Right lobe of liver (tissue), 6 donors: Measurements from ENCODE around the gene GSDMA. TPM values are rescaled to one million over a fixed set of nuclear protein-coding genes. Genes with fewer than 3 reads are reported as not detected.

Experiments used
- ATAC-seq, 4 donors: fragments of 200-7000 bp; cut with Tn5 transposase; one replicate each; pipeline ENCODE4 v1.9.1; 2020; ENCODE audit warnings: mild to moderate bottlenecking in 4 of 4, moderate library complexity in 4 of 4
- DNase-seq, 3 donors: peaks; one replicate each; pipeline ENCODE4 v3.0.0-alpha.2; 2020
- H3K27ac ChIP-seq, 3 donors: fragments of 200-600 bp; one replicate each; pipeline ENCODE4 v1.8.0; 2022
- H3K27me3 ChIP-seq, 2 donors: fragments of 200-600 bp; one replicate each; pipeline ENCODE4 v1.8.0; 2022
- H3K36me3 ChIP-seq, 4 donors: fragments of 200-600 bp; sonication (generic) in 1 of 4; one replicate each; pipeline versions ENCODE4 v1.5.1 to v1.8.0; 2017 to 2022; ENCODE audit warnings: control low read depth in 1 of 4
- H3K4me1 ChIP-seq, 4 donors: fragments of 200-600 bp; sonication (generic) in 1 of 4; one replicate each; pipeline versions ENCODE4 v1.5.1 to v1.8.0; 2017 to 2022; ENCODE audit warnings: control low read depth in 1 of 4
- H3K4me3 ChIP-seq, 3 donors: fragments of 200-600 bp; one replicate each; pipeline ENCODE4 v1.8.0; 2022
- H3K9me3 ChIP-seq, 4 donors: fragments of 200-600 bp; sonication (generic) in 1 of 4; one replicate each; pipeline versions ENCODE4 v1.5.1 to v1.8.0; 2017 to 2022; ENCODE audit warnings: control low read depth in 1 of 4
- POLR2A ChIP-seq: fragments of 450-650 bp; IDR thresholded peaks from one replicate; pipeline ENCODE4 v1.6.1; 2017; ENCODE audit warnings: antibody characterized with exemption, mild to moderate bottlenecking
- WGBS: methylation state at CpG from one replicate; pipeline ENCODE4 v1.1.6; 2018; ENCODE audit warnings: low coverage, low lambda C conversion rate; ENCODE audit not compliant: insufficient coverage; ENCODE audit errors: missing lambda C conversion rate; 5-methylcytosine and 5-hydroxymethylcytosine counted together
- intact Hi-C, 2 donors: fragments of 100-400 bp; cut with DNase I; formaldehyde crosslinking; loops; one replicate each; pipeline versions ENCODE4 v1.11.2 to v1.14.1; 2022
- total RNA-seq, 6 experiments: library from RNA; depleted of rRNA in 2 of 6; stranded (reverse); fragments of >200 nt in 2 of 6; fragmentation: NEBNext Ultra II Directional in 3 of 6; extraction: Animal tissue kit (Norgen Biotek cat#: 25700) in 3 of 6; gene quantifications; one replicate each; pipeline versions ENCODE4 v1.1.0 to v1.2.4, GENCODE V29; 2016 to 2023
- TF ChIP-seq, protein P1 (sequence below), 4 donors: fragments of 200-600 bp in 3 of 4; fragments of 450-650 bp in 1 of 4; IDR thresholded peaks; one replicate each; pipeline versions ENCODE4 v1.5.1 to v1.8.0; 2016 to 2022; ENCODE audit warnings: antibody characterized with exemption in 4 of 4, mild to moderate bottlenecking in 2 of 4
- donor health status: DM: no; HTN: yes; CAD: no.
- donor health status: DM: no; HTN: no; CAD: no.
- donor health status: DM: no; HTN: no; CAD: no.
- donor health status: DM: no; HTN: yes; CAD: no.
- donor health status: DM: no; HTN: yes; CAD: no.

The GSDMA gene
- total RNA-seq, 6 experiments from 2014 or later = 0.42 to 0.99 TPM; not detected in 4

DNA sequence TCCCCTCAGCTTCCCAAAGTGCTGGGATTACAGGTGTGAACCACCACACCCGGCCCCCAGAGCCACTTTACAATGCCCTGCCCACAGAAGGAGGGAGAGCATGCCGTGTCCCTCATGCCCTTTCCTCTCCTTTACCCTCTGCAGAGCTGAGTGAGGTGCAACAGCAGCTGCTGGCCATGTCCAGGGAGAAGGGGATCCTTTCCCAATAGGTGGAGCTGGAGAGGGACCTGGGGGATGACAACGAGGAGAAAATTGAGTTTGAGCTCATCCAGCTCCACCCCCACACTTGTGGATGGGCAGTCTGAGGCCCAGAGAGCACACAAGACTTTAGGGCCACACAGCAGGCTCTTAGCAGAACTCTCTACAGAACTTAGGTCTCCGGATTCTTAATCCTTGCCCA is 7.9 kb upstream of the GSDMA start:
- Histone ChIP-seq H3K36me3 (no peaks in the 10 kb centered on the region), H3K9me3 (no peaks in the 10 kb centered on the region), H3K27ac (no peak overlapping the region), H3K4me1 (peaks cover 0 to 20% (median 5%) of the 10 kb centered on the region in 4 donors), H3K27me3 (no peaks in the 10 kb centered on the region), H3K4me3 (no peak overlapping the region)
- ATAC-seq (no peak), DNase-seq (no peak)
- intact Hi-C loops = no loop called here
- WGBS = 33% methylated on average over 1 of the region's 4 CpGs
- TF ChIP-seq, protein P1, sequence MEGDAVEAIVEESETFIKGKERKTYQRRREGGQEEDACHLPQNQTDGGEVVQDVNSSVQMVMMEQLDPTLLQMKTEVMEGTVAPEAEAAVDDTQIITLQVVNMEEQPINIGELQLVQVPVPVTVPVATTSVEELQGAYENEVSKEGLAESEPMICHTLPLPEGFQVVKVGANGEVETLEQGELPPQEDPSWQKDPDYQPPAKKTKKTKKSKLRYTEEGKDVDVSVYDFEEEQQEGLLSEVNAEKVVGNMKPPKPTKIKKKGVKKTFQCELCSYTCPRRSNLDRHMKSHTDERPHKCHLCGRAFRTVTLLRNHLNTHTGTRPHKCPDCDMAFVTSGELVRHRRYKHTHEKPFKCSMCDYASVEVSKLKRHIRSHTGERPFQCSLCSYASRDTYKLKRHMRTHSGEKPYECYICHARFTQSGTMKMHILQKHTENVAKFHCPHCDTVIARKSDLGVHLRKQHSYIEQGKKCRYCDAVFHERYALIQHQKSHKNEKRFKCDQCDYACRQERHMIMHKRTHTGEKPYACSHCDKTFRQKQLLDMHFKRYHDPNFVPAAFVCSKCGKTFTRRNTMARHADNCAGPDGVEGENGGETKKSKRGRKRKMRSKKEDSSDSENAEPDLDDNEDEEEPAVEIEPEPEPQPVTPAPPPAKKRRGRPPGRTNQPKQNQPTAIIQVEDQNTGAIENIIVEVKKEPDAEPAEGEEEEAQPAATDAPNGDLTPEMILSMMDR (IDR thresholded peaks at IDR 0.05) = no peak
- no peak for TF ChIP-seq POLR2A

DNA sequence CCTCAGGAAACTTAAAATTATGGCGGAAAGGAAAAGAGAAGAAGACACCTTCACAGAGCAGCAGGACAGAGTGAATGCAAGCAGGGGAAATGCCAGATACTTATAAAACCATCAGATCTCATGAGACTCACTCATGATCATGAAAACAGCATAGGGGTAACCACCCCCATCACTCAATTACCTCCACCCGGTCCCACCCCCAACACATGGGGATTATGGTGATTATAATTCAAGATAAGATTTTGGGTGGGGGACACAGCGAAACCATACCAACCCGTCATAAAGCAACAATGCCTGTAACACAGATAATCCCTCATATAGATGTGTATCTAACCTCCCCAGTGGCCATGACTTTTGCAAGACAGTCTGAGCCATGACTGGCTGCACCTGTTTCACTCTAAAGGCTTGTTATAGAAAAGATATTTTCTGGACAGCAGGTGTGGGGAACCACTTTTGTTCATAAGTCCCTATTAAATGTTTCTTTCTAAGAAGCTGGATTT is 7.0 kb upstream of the GSDMA start:
- no peaks in the 10 kb centered on the region for H3K9me3 ChIP-seq
- H3K4me1 ChIP-seq = peaks cover 0 to 13% (median 1%) of the 10 kb centered on the region in 4 donors
- intact Hi-C loops = no loop called here
- TF ChIP-seq, protein P1 (IDR thresholded peaks at IDR 0.05) = no peak
- no peak for TF ChIP-seq POLR2A
- no peaks in the 10 kb centered on the region for H3K27me3 ChIP-seq
- no peak for DNase-seq
- ATAC-seq = no peak
- 85% methylated on average over 2 of the region's 4 CpGs for WGBS
- H3K4me3 ChIP-seq = no peak overlapping the region
- H3K27ac ChIP-seq = no peak overlapping the region
- no peaks in the 10 kb centered on the region for H3K36me3 ChIP-seq

DNA sequence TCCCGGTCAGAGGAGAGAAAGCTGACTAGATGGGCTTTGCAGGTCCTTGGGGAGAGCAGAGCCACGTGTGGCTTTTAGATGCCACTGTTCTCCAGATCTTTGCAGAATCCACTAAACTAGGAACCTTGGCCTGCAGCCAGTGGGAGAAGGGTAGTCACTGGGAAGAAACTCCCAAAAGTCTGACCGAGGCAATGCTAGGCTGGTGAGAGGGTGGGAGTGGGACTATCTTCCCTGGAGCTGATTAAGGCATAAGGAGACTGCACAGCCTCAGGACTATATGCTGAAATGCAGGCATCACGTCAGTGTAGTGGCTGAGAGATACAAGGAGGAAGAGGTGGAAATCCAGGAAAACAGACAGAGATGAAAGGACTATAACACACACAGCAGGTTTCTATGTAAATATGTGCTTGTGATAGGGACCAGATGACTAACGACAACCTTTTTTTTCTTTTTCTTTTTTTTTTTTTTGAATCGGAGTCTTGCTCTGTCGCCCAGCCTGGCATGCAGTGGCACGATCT is 2.2 kb upstream of the GSDMA start:
- no peaks in the 10 kb centered on the region for H3K27me3 ChIP-seq
- H3K9me3 ChIP-seq = no peaks in the 10 kb centered on the region
- no peak for ATAC-seq
- no peak overlapping the region for H3K27ac ChIP-seq
- DNase-seq = no peak
- TF ChIP-seq POLR2A = no peak
- TF ChIP-seq, protein P1 (IDR thresholded peaks at IDR 0.05) = no peak
- no peak overlapping the region for H3K4me3 ChIP-seq
- H3K36me3 ChIP-seq = no peaks in the 10 kb centered on the region
- 71% methylated on average over 5 of the region's 8 CpGs for WGBS
- H3K4me1 ChIP-seq = no peaks in the 10 kb centered on the region
- intact Hi-C loops = loop anchor here in 1 of 2 donors (10.0 kb wide), 1 partner anchor 86 kb away; no protein-coding TSS in a partner anchor

DNA sequence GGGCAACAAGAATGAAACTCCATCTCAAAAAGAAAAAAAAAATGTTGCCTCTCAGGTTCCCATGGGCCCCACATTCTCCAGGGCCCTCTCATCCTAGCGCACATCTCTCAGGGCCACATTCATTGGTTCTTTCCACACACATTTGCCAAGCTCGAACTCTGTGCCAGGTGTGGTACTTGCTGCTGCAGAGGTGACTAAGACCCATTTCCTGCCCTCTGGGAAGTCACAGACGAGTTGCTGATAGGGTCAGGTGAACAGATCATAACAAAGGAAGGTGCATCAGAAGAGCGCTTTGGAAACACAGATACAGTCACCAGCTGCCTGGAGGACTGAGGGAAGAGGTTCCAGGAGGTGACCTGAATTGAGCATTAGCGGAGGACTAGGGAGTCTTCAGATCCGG is 1.0 kb downstream of the GSDMA start:
- ATAC-seq = no peak
- intact Hi-C loops = loop anchor here in 1 of 2 donors (10.0 kb wide), 1 partner anchor 89 kb away; no protein-coding TSS in a partner anchor
- Histone ChIP-seq H3K4me1 (no peaks in the 10 kb centered on the region), H3K36me3 (no peaks in the 10 kb centered on the region), H3K27ac (no peak overlapping the region), H3K27me3 (no peaks in the 10 kb centered on the region), H3K4me3 (no peak overlapping the region), H3K9me3 (no peaks in the 10 kb centered on the region)
- WGBS = 63% methylated on average over 6 of the region's 6 CpGs
- TF ChIP-seq POLR2A = no peak
- TF ChIP-seq, protein P1 (IDR thresholded peaks at IDR 0.05) = no peak
- no peak for DNase-seq
